Chondrocyte (in vitro differentiated cells): ENCODE results near the gene THBS1. TPM values are rescaled to one million over a fixed set of nuclear protein-coding genes. Genes with fewer than 3 reads are reported as not detected.
A peak's percentile ranks its signal among the peaks of the same experiment; 100 is the strongest.

Experiments used
- DNase-seq: peaks from one replicate; pipeline ENCODE4 v3.0.0; 2021; ENCODE audit warnings: mixed read lengths, low spot score
- H3K27ac Mint-ChIP-seq: one replicate; pipeline ENCODE4 v1.8.0; 2021; ENCODE audit warnings: mild to moderate bottlenecking, moderate library complexity, mixed read lengths; ENCODE audit not compliant: unreplicated experiment
- H3K27me3 Mint-ChIP-seq: 2 replicates; pipeline ENCODE4 v1.8.0; 2021; ENCODE audit warnings: low read depth, mixed read lengths
- H3K36me3 Mint-ChIP-seq: 2 replicates; pipeline ENCODE4 v1.8.0; 2021; ENCODE audit warnings: low read depth, mixed read lengths
- H3K4me1 Mint-ChIP-seq: 2 replicates; pipeline ENCODE4 v1.8.0; 2021; ENCODE audit warnings: low read depth, mild to moderate bottlenecking, mixed read lengths
- H3K4me3 Mint-ChIP-seq: one replicate; pipeline ENCODE4 v1.8.0; 2021; ENCODE audit warnings: mild to moderate bottlenecking, moderate library complexity, mixed read lengths; ENCODE audit not compliant: unreplicated experiment
- H3K9me3 Mint-ChIP-seq: 2 replicates; pipeline ENCODE4 v1.8.0; 2021; ENCODE audit warnings: low read depth, mixed read lengths
- total RNA-seq: library from RNA; stranded (reverse); gene quantifications from 3 replicates; pipeline ENCODE4 v1.2.1, GENCODE V29; 2021
- TF ChIP-seq, protein P1 (sequence below): fragments of 200-600 bp; sonication (generic); IDR thresholded peaks from 2 replicates; pipeline ENCODE4 v1.5.0; 2021; ENCODE audit warnings: antibody characterized with exemption, mild to moderate bottlenecking, moderate library complexity

Gene THBS1
- total RNA-seq, 1 donor from 2014 or later: 2,361 TPM

DNA sequence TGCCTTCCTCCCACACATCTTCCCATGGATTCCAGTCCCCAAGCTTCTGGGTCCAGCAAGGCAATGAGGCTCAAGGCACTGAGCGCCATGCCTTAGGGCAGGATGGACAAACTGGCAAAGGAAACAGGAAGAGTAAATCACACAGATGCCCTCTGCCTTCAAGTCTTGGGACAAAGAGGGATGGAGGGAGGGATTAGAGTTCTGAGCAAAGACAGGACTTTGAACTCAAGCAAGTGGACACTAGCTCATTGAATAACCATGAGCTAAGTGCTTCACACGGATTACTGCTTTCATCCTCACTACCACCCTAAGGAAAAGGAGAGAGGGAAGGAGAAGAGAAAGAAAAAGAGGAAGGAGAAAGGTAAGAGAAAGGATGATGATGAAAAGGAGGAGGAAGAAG is 7.6 kb upstream of the THBS1 start:
- Mint-ChIP-seq H3K9me3 (no peaks in the 10 kb centered on the region), H3K4me1 (peaks cover 14% of the 10 kb centered on the region), H3K27me3 (no peaks in the 10 kb centered on the region), H3K27ac (peak overlapping the region; percentile 84), H3K4me3 (no peak overlapping the region), H3K36me3 (no peaks in the 10 kb centered on the region)
- TF ChIP-seq, protein P1, sequence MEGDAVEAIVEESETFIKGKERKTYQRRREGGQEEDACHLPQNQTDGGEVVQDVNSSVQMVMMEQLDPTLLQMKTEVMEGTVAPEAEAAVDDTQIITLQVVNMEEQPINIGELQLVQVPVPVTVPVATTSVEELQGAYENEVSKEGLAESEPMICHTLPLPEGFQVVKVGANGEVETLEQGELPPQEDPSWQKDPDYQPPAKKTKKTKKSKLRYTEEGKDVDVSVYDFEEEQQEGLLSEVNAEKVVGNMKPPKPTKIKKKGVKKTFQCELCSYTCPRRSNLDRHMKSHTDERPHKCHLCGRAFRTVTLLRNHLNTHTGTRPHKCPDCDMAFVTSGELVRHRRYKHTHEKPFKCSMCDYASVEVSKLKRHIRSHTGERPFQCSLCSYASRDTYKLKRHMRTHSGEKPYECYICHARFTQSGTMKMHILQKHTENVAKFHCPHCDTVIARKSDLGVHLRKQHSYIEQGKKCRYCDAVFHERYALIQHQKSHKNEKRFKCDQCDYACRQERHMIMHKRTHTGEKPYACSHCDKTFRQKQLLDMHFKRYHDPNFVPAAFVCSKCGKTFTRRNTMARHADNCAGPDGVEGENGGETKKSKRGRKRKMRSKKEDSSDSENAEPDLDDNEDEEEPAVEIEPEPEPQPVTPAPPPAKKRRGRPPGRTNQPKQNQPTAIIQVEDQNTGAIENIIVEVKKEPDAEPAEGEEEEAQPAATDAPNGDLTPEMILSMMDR: no peak
- no peak for DNase-seq

DNA sequence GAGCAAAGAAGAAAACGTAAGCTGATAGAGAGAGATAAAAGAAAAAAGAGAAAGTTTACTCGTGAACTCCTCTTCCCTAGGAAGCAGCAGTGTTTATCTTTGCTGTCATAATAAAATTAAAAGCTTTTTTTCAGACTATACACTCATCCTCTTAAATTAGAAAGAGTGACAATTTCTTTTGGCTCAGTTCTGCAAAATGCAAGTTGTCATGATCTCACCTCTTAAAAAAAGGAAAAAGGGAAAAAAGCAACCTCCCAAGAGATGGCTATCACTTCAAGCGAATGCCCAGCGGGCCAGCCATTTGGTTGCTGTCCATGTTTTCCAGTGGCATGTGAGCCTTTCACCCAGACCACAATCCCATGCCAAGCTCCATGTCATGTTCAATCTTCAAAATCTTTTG is 7.0 kb upstream of the THBS1 start:
- Mint-ChIP-seq H3K27ac (peak overlapping the region; percentile 84), H3K9me3 (no peaks in the 10 kb centered on the region), H3K4me3 (no peak overlapping the region), H3K36me3 (no peaks in the 10 kb centered on the region), H3K27me3 (no peaks in the 10 kb centered on the region), H3K4me1 (peaks cover 19% of the 10 kb centered on the region)
- TF ChIP-seq, protein P1: no peak
- no peak for DNase-seq

DNA sequence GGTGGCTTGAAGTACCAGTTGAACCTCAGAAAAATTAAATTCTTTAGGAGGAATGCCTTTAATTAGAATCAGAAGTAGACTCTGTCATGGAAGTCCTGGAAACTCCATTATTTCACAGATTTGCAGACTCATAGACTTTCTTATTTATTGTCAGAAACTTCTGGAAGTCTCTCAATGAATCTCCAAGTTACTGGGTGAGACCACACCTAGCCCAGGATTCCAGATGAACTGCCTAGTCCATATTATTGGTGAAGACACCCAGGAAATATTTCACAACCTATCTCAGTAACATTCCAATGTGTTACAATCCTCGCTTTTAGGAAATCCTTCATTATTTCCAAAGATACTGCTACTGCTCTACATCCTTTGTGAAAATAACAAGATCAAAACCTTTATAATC is 6.5 kb upstream of the THBS1 start:
- peak overlapping the region; percentile 72 for H3K27ac Mint-ChIP-seq
- TF ChIP-seq, protein P1: no peak
- no peak overlapping the region for H3K4me3 Mint-ChIP-seq
- peaks cover 25% of the 10 kb centered on the region for H3K4me1 Mint-ChIP-seq
- H3K27me3 Mint-ChIP-seq: no peaks in the 10 kb centered on the region
- DNase-seq: no peak
- H3K36me3 Mint-ChIP-seq: no peaks in the 10 kb centered on the region
- H3K9me3 Mint-ChIP-seq: no peaks in the 10 kb centered on the region

DNA sequence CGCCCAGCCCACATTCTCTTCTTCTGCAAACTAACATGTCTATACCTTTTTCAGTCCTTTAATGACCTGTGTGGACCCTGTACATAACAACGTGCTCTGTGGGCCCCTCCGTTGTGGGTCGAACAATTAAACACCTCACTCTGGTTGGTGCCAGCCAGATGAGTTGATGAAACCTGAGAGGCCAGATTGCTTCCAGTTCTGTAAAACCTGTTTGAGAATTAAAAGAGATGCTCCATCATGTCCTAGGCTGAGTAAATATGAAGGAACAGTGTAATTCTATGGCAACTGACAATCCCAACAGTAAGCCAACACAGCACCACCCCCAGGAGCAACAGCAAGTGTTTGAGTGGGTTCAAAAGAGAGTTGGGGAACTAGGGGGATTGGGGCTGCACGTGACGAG is 5.7 kb upstream of the THBS1 start:
- Mint-ChIP-seq H3K9me3 (no peaks in the 10 kb centered on the region), H3K27ac (no peak overlapping the region), H3K27me3 (no peaks in the 10 kb centered on the region)

DNA sequence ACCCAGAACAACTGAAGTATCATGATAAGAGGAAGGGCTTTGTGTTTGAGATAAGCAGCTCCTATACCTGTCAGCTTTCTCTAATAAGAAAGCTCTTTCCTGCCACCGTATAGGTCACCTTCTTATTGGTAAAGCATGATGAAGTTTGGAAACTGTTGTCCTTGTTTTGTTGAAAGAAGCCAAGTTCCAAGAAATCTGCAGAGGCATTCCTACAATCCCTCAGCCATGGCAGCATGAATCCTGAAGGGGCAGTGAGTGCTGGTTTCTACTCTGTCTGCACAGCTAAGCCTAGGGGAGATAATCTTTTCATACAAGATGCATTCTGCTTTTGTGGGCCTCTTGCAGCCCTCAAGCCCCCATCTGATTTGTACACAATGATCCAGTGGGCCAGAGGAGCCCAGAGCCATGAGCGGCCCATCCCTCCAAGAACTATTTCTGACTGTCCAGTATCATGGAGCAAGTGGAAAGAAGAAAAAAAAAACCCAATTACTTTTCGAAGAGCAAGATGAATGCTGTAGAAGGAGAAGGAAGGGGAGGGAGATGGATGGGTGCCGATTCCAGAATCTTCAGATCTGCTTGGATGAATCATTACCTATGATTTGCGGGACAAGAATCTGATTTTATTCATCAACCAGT is 1.9 kb upstream of the THBS1 start:
- Mint-ChIP-seq H3K27ac (peak overlapping the region; percentile 99), H3K4me3 (peak overlapping the region; percentile 99), H3K9me3 (no peaks in the 10 kb centered on the region), H3K36me3 (peaks cover 25% of the 10 kb centered on the region), H3K27me3 (no peaks in the 10 kb centered on the region), H3K4me1 (peaks cover 43% of the 10 kb centered on the region)
- TF ChIP-seq, protein P1: peak; percentile 42
- no peak for DNase-seq

More for the DNA sequence above, 5.7 kb upstream of the THBS1 start:
- Mint-ChIP-seq H3K4me3 (no peak overlapping the region), H3K36me3 (no peaks in the 10 kb centered on the region), H3K4me1 (peaks cover 32% of the 10 kb centered on the region)
- no peak for DNase-seq
- TF ChIP-seq, protein P1: no peak
